C4-2B (cell line): ENCODE measurements around the gene PDE8B.

Source experiments
- ZFX ChIP-seq: fragments of 450-650 bp; IDR thresholded peaks from 2 replicates; pipeline ENCODE4 v1.6.1; 2017
- TF ChIP-seq, protein P1 (sequence below): fragments of 450-650 bp; conservative IDR thresholded peaks from 2 replicates; pipeline ENCODE4 v1.5.1; 2017; ENCODE audit warnings: mild to moderate bottlenecking

DNA sequence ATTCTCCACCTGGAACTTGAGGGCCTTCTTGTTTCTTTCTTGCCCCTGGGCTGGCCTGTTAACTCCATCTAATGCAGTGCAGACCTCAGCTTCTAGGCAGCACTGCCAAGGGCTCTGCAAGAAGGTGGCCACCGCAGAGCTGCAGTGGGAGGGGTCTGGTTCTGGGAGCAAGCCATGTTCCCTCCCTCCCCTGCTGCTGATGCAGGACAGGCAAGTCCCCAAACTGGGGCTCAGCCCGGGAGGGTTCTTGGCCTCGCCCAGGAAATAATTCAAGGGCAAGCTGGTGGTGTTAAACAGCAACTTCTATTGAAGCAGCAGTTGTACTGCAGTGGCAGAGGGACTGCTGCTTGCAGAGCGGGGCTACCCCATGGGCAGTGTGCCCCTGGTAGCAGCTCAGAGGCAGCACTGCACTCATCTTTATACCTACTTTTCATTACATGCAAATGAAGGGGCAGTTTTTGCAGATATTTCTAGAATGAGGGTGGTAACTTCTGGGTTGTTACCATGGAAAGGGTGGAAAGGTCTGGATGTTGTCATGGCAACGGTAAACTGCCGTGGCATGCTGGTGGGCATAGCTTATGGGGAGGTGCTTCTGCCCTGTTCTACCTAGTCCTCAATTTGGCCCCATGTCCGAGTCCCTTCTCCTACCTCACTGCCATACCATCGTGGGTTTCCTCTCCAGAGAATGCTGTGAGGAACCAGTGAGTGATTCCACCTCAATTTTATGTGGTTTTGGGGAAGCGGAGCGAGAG, 199.6 kb downstream of the PDE8B start:
- TF ChIP-seq, protein P1, sequence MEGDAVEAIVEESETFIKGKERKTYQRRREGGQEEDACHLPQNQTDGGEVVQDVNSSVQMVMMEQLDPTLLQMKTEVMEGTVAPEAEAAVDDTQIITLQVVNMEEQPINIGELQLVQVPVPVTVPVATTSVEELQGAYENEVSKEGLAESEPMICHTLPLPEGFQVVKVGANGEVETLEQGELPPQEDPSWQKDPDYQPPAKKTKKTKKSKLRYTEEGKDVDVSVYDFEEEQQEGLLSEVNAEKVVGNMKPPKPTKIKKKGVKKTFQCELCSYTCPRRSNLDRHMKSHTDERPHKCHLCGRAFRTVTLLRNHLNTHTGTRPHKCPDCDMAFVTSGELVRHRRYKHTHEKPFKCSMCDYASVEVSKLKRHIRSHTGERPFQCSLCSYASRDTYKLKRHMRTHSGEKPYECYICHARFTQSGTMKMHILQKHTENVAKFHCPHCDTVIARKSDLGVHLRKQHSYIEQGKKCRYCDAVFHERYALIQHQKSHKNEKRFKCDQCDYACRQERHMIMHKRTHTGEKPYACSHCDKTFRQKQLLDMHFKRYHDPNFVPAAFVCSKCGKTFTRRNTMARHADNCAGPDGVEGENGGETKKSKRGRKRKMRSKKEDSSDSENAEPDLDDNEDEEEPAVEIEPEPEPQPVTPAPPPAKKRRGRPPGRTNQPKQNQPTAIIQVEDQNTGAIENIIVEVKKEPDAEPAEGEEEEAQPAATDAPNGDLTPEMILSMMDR = no peak
- TF ChIP-seq ZFX = no peak
